ENCODE data around the gene BICC1.

The BICC1 gene

GRCh38 chr10:58715061-58715460 lies 202.4 kb downstream of the BICC1 start:
- DNase-seq (ENCODE audit: extremely low read depth, low read depth), result no peak
- TF ChIP-seq, protein P1, sequence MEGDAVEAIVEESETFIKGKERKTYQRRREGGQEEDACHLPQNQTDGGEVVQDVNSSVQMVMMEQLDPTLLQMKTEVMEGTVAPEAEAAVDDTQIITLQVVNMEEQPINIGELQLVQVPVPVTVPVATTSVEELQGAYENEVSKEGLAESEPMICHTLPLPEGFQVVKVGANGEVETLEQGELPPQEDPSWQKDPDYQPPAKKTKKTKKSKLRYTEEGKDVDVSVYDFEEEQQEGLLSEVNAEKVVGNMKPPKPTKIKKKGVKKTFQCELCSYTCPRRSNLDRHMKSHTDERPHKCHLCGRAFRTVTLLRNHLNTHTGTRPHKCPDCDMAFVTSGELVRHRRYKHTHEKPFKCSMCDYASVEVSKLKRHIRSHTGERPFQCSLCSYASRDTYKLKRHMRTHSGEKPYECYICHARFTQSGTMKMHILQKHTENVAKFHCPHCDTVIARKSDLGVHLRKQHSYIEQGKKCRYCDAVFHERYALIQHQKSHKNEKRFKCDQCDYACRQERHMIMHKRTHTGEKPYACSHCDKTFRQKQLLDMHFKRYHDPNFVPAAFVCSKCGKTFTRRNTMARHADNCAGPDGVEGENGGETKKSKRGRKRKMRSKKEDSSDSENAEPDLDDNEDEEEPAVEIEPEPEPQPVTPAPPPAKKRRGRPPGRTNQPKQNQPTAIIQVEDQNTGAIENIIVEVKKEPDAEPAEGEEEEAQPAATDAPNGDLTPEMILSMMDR (IDR thresholded peaks at IDR 0.05; ENCODE audit: low read depth, low read length), result no peak

DNA sequence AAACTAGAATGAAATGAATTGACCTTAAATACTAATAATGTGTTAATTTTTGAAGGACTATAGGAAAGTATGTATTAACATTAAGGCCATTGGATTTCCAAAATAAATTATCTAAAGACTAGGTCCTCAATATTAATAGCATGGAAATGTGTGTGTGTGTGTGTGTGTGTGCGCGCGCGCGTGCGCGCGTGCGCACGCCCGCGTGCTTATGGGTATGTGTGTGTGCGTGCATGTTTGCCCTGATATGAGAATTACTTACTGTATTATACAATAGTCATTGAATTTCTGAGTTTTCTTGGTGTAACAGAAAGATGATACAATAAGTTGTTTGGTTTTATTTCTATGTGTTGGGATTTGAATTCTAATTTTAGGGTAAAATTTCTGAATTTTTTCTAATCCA lies 205.9 kb downstream of the BICC1 start:
- DNase-seq (ENCODE audit: extremely low read depth, low read depth), result no peak
- TF ChIP-seq, protein P1 (IDR thresholded peaks at IDR 0.05; ENCODE audit: low read depth, low read length), result no peak

- no peak for DNase-seq (ENCODE audit: extremely low read depth, low read depth)
- TF ChIP-seq, protein P1 (IDR thresholded peaks at IDR 0.05; ENCODE audit: low read depth, low read length), result no peak
Measured at GRCh38 chr10:58721601-58722281, 209.1 kb downstream of the BICC1 start.

DNA sequence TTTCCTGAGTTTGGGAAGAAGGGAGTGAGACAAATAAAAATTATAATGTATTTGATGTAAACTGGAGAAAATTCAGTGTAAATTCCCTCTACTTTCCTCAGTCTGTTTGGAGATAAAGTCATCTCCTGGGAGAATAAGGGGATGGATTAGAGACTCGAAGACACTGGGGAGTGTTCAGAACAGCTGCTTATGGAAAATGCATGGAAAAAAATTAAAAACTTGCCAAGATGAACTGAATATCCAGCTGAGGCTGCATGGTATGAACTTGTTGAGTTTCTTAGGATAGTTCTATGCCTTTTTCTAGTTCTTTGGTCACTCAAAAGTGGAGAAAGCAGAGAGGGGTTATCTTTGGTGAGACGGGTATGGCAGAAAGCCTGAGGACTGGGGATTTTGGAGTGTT lies 210.5 kb downstream of the BICC1 start:
- no peak for DNase-seq (ENCODE audit: extremely low read depth, low read depth)
- TF ChIP-seq, protein P1 (IDR thresholded peaks at IDR 0.05; ENCODE audit: low read depth, low read length), result no peak

GRCh38 chr10:58723966-58724365 lies 211.3 kb downstream of the BICC1 start:
- DNase-seq (ENCODE audit: extremely low read depth, low read depth), result no peak

DNA sequence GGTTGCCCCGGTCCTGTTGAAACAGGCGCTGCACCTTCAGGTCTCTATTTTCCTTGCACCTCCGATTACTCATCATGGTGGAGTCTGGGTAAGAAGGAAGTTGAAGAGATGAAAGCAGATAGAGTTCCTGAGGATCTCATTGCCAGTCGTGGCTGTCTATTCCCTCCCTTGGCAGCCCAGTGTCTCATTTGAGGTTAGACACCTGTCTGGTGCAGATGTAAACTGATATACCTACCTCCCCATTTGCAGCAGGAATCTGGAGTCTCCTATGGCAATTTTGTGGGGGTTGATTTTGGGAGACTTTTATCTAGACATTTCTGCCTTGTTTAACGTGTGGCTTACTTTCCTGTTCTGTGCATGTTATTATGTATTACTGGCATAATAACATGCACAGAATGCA lies 212.1 kb downstream of the BICC1 start:
- TF ChIP-seq, protein P1 (IDR thresholded peaks at IDR 0.05; ENCODE audit: low read depth, low read length), result no peak
- no peak for DNase-seq (ENCODE audit: extremely low read depth, low read depth)

More at GRCh38 chr10:58723966-58724365, 211.3 kb downstream of the BICC1 start:
- TF ChIP-seq, protein P1 (IDR thresholded peaks at IDR 0.05; ENCODE audit: low read depth, low read length), result no peak

GRCh38 chr10:58725901-58726300 lies 213.2 kb downstream of the BICC1 start:
- no peak for DNase-seq (ENCODE audit: extremely low read depth, low read depth)
- TF ChIP-seq, protein P1 (IDR thresholded peaks at IDR 0.05; ENCODE audit: low read depth, low read length), result no peak
